ENCODE measurements around the gene GRIN1.

GRIN1 gene

GRCh38 chr9:137139468-137140150 lies 655 bp downstream of the GRIN1 start:
- no peak for TF ChIP-seq SPI1 (IDR thresholded peaks at IDR 0.05; ENCODE audit: low read depth, low read length)
- no peak for TF ChIP-seq POLR2AphosphoS5 (IDR thresholded peaks at IDR 0.05; ENCODE audit: low read depth, low read length)
- no peak for TF ChIP-seq PAX5 (IDR thresholded peaks at IDR 0.05; ENCODE audit: insufficient read depth, low read length, severe bottlenecking)
- no peak for TF ChIP-seq TAF1 (IDR thresholded peaks at IDR 0.05; ENCODE audit: low read depth, low read length)
- no peak for TF ChIP-seq POLR2A (IDR thresholded peaks at IDR 0.05; ENCODE audit: low read depth, low read length)
- no peak for TF ChIP-seq POU2F2 (IDR thresholded peaks at IDR 0.05; ENCODE audit: low read depth, low read length)
- DNase-seq (ENCODE audit: insufficient read length, low spot score) (no peak), FAIRE-seq (no peak)

- TF ChIP-seq POLR2AphosphoS5 (IDR thresholded peaks at IDR 0.05; ENCODE audit: low read depth, low read length) (no peak), SPI1 (IDR thresholded peaks at IDR 0.05; ENCODE audit: low read depth, low read length) (no peak), POLR2A (IDR thresholded peaks at IDR 0.05; ENCODE audit: low read depth, low read length) (no peak), TAF1 (IDR thresholded peaks at IDR 0.05; ENCODE audit: low read depth, low read length) (no peak), PAX5 (IDR thresholded peaks at IDR 0.05; ENCODE audit: insufficient read depth, low read length, severe bottlenecking) (no peak), POU2F2 (IDR thresholded peaks at IDR 0.05; ENCODE audit: low read depth, low read length) (no peak)
- no peak for DNase-seq (ENCODE audit: insufficient read length, low spot score)
- FAIRE-seq, result peak; percentile 16
Observed at GRCh38 chr9:137140151-137141012, 1.4 kb downstream of the GRIN1 start.

GRCh38 chr9:137141050-137141810 lies 2.3 kb downstream of the GRIN1 start:
- DNase-seq (ENCODE audit: insufficient read length, low spot score), result no peak
- no peak for FAIRE-seq
- TF ChIP-seq PAX5 (IDR thresholded peaks at IDR 0.05; ENCODE audit: insufficient read depth, low read length, severe bottlenecking), result no peak
- no peak for TF ChIP-seq POU2F2 (IDR thresholded peaks at IDR 0.05; ENCODE audit: low read depth, low read length)
- no peak for TF ChIP-seq POLR2A (IDR thresholded peaks at IDR 0.05; ENCODE audit: low read depth, low read length)
- TF ChIP-seq SPI1 (IDR thresholded peaks at IDR 0.05; ENCODE audit: low read depth, low read length), result no peak
- TF ChIP-seq TAF1 (IDR thresholded peaks at IDR 0.05; ENCODE audit: low read depth, low read length), result no peak
- TF ChIP-seq POLR2AphosphoS5 (IDR thresholded peaks at IDR 0.05; ENCODE audit: low read depth, low read length), result no peak

- no peak for FAIRE-seq
- TF ChIP-seq SPI1 (IDR thresholded peaks at IDR 0.05; ENCODE audit: low read depth, low read length) (no peak), TAF1 (IDR thresholded peaks at IDR 0.05; ENCODE audit: low read depth, low read length) (no peak), POLR2A (IDR thresholded peaks at IDR 0.05; ENCODE audit: low read depth, low read length) (no peak), POLR2AphosphoS5 (IDR thresholded peaks at IDR 0.05; ENCODE audit: low read depth, low read length) (no peak), POU2F2 (IDR thresholded peaks at IDR 0.05; ENCODE audit: low read depth, low read length) (no peak), PAX5 (IDR thresholded peaks at IDR 0.05; ENCODE audit: insufficient read depth, low read length, severe bottlenecking) (no peak)
- DNase-seq (ENCODE audit: insufficient read length, low spot score), result no peak
Observed at GRCh38 chr9:137141976-137142936, 3.3 kb downstream of the GRIN1 start.

- FAIRE-seq, result no peak
- DNase-seq (ENCODE audit: insufficient read length, low spot score), result no peak
- TF ChIP-seq TAF1 (IDR thresholded peaks at IDR 0.05; ENCODE audit: low read depth, low read length), result no peak
- TF ChIP-seq POLR2A (IDR thresholded peaks at IDR 0.05; ENCODE audit: low read depth, low read length), result no peak
- no peak for TF ChIP-seq POU2F2 (IDR thresholded peaks at IDR 0.05; ENCODE audit: low read depth, low read length)
- TF ChIP-seq PAX5 (IDR thresholded peaks at IDR 0.05; ENCODE audit: insufficient read depth, low read length, severe bottlenecking), result no peak
- TF ChIP-seq SPI1 (IDR thresholded peaks at IDR 0.05; ENCODE audit: low read depth, low read length), result no peak
- no peak for TF ChIP-seq POLR2AphosphoS5 (IDR thresholded peaks at IDR 0.05; ENCODE audit: low read depth, low read length)
Observed at GRCh38 chr9:137143459-137143858, 4.5 kb downstream of the GRIN1 start.

- DNase-seq (ENCODE audit: insufficient read length, low spot score) (no peak), FAIRE-seq (no peak)
- TF ChIP-seq POLR2AphosphoS5 (IDR thresholded peaks at IDR 0.05; ENCODE audit: low read depth, low read length), result no peak
- no peak for TF ChIP-seq POU2F2 (IDR thresholded peaks at IDR 0.05; ENCODE audit: low read depth, low read length)
- TF ChIP-seq TAF1 (IDR thresholded peaks at IDR 0.05; ENCODE audit: low read depth, low read length), result no peak
- no peak for TF ChIP-seq POLR2A (IDR thresholded peaks at IDR 0.05; ENCODE audit: low read depth, low read length)
- no peak for TF ChIP-seq PAX5 (IDR thresholded peaks at IDR 0.05; ENCODE audit: insufficient read depth, low read length, severe bottlenecking)
- TF ChIP-seq SPI1 (IDR thresholded peaks at IDR 0.05; ENCODE audit: low read depth, low read length), result no peak
Observed at GRCh38 chr9:137145731-137146526, 7.0 kb downstream of the GRIN1 start.

GRCh38 chr9:137146527-137146918 lies 7.6 kb downstream of the GRIN1 start:
- no peak for TF ChIP-seq TAF1 (IDR thresholded peaks at IDR 0.05; ENCODE audit: low read depth, low read length)
- no peak for TF ChIP-seq POLR2AphosphoS5 (IDR thresholded peaks at IDR 0.05; ENCODE audit: low read depth, low read length)
- no peak for TF ChIP-seq PAX5 (IDR thresholded peaks at IDR 0.05; ENCODE audit: insufficient read depth, low read length, severe bottlenecking)
- no peak for TF ChIP-seq POLR2A (IDR thresholded peaks at IDR 0.05; ENCODE audit: low read depth, low read length)
- no peak for TF ChIP-seq SPI1 (IDR thresholded peaks at IDR 0.05; ENCODE audit: low read depth, low read length)
- TF ChIP-seq POU2F2 (IDR thresholded peaks at IDR 0.05; ENCODE audit: low read depth, low read length), result no peak
- DNase-seq (ENCODE audit: insufficient read length, low spot score) (no peak), FAIRE-seq (no peak)
